ENCODE results near the gene FAM200C. TPM values are rescaled to one million over a fixed set of nuclear protein-coding genes. Genes with fewer than 3 reads are reported as not detected.
A peak's percentile ranks its signal among the peaks of the same experiment; 100 is the strongest.

FAM200C gene
- total and polyA plus RNA-seq, 7 donors = 0.54 to 8.5 (median 1.4) TPM

DNA sequence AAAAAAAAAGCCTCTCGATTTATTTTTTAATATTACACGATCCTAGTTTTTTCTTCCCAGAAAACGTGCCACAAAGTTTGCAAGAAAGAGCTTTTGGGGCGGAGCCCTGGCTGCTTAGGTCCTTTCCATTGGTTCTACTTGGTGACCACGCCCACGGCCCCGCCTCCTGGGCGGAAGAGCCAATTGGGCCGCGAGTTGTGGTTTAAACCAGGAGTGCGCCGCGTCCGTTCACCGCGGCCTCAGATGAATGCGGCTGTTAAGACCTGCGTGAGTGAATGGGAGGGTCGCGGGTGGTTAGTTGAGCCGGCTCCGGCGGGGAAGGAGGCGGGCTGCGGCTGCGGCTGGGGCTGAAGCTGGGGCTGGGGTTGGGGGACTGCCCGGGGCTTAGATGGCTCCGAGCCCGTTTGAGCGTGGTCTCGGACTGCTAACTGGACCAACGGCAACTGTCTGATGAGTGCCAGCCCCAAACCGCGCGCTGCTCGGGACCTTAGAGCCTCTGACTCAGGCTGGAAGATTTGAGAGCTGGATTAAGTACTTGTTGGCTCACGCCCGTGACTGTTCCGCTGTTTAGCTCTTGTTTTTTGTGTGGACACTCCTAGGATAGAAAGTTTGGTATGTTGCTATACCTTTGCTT, 21.9 kb upstream of the FAM200C start, which contains the start of gene PTTG1:
Gene PTTG1 (plus strand): TSS at position 231 of the 634 bp plus-strand sequence. CDS start 458 bp downstream, outside the sequence.
- peak within 1 kb of the TSS; percentile 76 for H3K27ac ChIP-seq
- DNase-seq (peak; percentile 96), ATAC-seq (peak; percentile 90 to 91 (median 90))
- H3K27me3 ChIP-seq (ENCODE audit: insufficient read depth in 3 of 3, low read length in 2 of 3) = no peaks in the 10 kb centered on the region
- no peaks in the 10 kb centered on the region for H3K9me3 ChIP-seq
- 0 to 1% (median 1%) methylated on average over 39 of the region's 39 CpGs for WGBS, 3 donors
- intact Hi-C loops (cut with DNase I) = no loop called here
- peak within 1 kb of the TSS; percentile 78 for H3K4me3 ChIP-seq
- no peaks in the 10 kb centered on the region for H3K36me3 ChIP-seq (ENCODE audit: insufficient read depth in 1 of 2, low read depth in 1 of 2)
- peaks cover 18% of the 10 kb centered on the region for H3K4me1 ChIP-seq
- no peak for TF ChIP-seq CTCF (IDR thresholded peaks at IDR 0.05)

- no peak for TF ChIP-seq CTCF (IDR thresholded peaks at IDR 0.05)
- H3K36me3 ChIP-seq (ENCODE audit: insufficient read depth in 1 of 2, low read depth in 1 of 2) = peaks cover 0 to 2% of the 10 kb centered on the region in 2 donors
- intact Hi-C loops (cut with DNase I) = no loop called here
- ATAC-seq (no peak), DNase-seq (no peak)
- no peak overlapping the region for H3K4me3 ChIP-seq
- H3K27ac ChIP-seq = no peak overlapping the region
- H3K4me1 ChIP-seq = peaks cover 21% of the 10 kb centered on the region
- no peaks in the 10 kb centered on the region for H3K9me3 ChIP-seq
- no peaks in the 10 kb centered on the region for H3K27me3 ChIP-seq (ENCODE audit: insufficient read depth in 3 of 3, low read length in 2 of 3)
Observed at GRCh38 chr5:160420331-160420610, 20.4 kb upstream of the FAM200C start.

GRCh38 chr5:160419458-160420330, 19.8 kb upstream of the FAM200C start:
- intact Hi-C loops (cut with DNase I) = loop anchor here in 1 of 2 donors (2.0 kb wide), 1 partner anchor 19 kb away; the partner anchor contains the start of gene FAM200C
- peak overlapping the region; percentile 92 for H3K27ac ChIP-seq
- H3K36me3 ChIP-seq (ENCODE audit: insufficient read depth in 1 of 2, low read depth in 1 of 2) = peaks cover 0 to 8% of the 10 kb centered on the region in 2 donors
- 40 to 45% (median 41%) methylated on average over 11 of the region's 11 CpGs for WGBS, 3 donors
- peaks cover 21% of the 10 kb centered on the region for H3K4me1 ChIP-seq
- no peak for TF ChIP-seq CTCF (IDR thresholded peaks at IDR 0.05)
- no peaks in the 10 kb centered on the region for H3K27me3 ChIP-seq (ENCODE audit: insufficient read depth in 3 of 3, low read length in 2 of 3)
- ATAC-seq (no peak), DNase-seq (no peak)
- H3K9me3 ChIP-seq = no peaks in the 10 kb centered on the region
- H3K4me3 ChIP-seq = peak overlapping the region; percentile 95

- Histone ChIP-seq H3K4me3 (peak within 1 kb of the TSS; percentile 95), H3K4me1 (peaks cover 21% of the 10 kb centered on the region), H3K36me3 (ENCODE audit: insufficient read depth in 1 of 2, low read depth in 1 of 2) (peaks cover 0 to 17% of the 10 kb centered on the region in 2 donors), H3K27ac (peak within 1 kb of the TSS; percentile 92), H3K9me3 (no peaks in the 10 kb centered on the region), H3K27me3 (ENCODE audit: insufficient read depth in 3 of 3, low read length in 2 of 3) (no peaks in the 10 kb centered on the region)
- intact Hi-C loops (cut with DNase I) = loop anchor here (1.0 to 2.0 kb wide), 2 partner anchors 18 to 19 kb away; partner anchors contain the start of gene FAM200C (in 2 of the 2)
- peak; percentile 94 to 97 for DNase-seq
- WGBS, 3 donors = 0 to 1% (median 1%) methylated on average over 48 of the region's 48 CpGs
- ATAC-seq = peak; percentile 92 to 95 (median 94)
- no peak for TF ChIP-seq CTCF (IDR thresholded peaks at IDR 0.05)
Observed at GRCh38 chr5:160418561-160419457, 19.0 kb upstream of the FAM200C start, which contains the start of gene SLU7. Gene SLU7, minus strand, starts transcription at chr5:160419081. Its CDS starts 3,787 bp downstream, at chr5:160415294.

Data from psoas muscle (tissue), 8 donors.